Bronchial epithelial cell (primary cell): Measurements from ENCODE around the gene SYT7. TPM values are rescaled to one million over a fixed set of nuclear protein-coding genes. Genes with fewer than 3 reads are reported as not detected.

Source experiments
- DNase-seq: peaks from one replicate; pipeline ENCODE4 v3.0.0-alpha.2; 2010; ENCODE audit warnings: low read depth
- FAIRE-seq: peaks from 2 replicates; lab custom pipeline; 2011; peaks lifted over from hg19 to GRCh38; lab: Jason Lieb, UNC
- H3K27me3 ChIP-seq: 2 replicates; pipeline ENCODE4 v1.5.1; 2011; ENCODE audit warnings: low read length; ENCODE audit not compliant: control insufficient read depth, insufficient read depth
- H3K36me3 ChIP-seq: 2 replicates; pipeline ENCODE4 v1.5.1; 2011; ENCODE audit warnings: low read length; ENCODE audit not compliant: control insufficient read depth, insufficient read depth
- H3K4me3 ChIP-seq: 2 replicates; pipeline ENCODE4 v1.5.1; 2011; ENCODE audit warnings: mild to moderate bottlenecking, low read depth, low read length, control low read depth
- total RNA-seq: library from RNA; depleted of rRNA; stranded (reverse); fragments of >200 nt; gene quantifications from 2 replicates; pipeline ENCODE4 v1.2.1, GENCODE V29; 2014
- TF ChIP-seq, protein P1 (sequence below): IDR thresholded peaks from 2 replicates; pipeline ENCODE4 v1.5.1; 2011; ENCODE audit warnings: mild to moderate bottlenecking, moderate library complexity, low read length, control low read depth, inconsistent platforms; ENCODE audit not compliant: insufficient read depth, severe bottlenecking

The SYT7 gene
- total RNA-seq, 1 donor from 2014 or later: 21.1 TPM

DNA sequence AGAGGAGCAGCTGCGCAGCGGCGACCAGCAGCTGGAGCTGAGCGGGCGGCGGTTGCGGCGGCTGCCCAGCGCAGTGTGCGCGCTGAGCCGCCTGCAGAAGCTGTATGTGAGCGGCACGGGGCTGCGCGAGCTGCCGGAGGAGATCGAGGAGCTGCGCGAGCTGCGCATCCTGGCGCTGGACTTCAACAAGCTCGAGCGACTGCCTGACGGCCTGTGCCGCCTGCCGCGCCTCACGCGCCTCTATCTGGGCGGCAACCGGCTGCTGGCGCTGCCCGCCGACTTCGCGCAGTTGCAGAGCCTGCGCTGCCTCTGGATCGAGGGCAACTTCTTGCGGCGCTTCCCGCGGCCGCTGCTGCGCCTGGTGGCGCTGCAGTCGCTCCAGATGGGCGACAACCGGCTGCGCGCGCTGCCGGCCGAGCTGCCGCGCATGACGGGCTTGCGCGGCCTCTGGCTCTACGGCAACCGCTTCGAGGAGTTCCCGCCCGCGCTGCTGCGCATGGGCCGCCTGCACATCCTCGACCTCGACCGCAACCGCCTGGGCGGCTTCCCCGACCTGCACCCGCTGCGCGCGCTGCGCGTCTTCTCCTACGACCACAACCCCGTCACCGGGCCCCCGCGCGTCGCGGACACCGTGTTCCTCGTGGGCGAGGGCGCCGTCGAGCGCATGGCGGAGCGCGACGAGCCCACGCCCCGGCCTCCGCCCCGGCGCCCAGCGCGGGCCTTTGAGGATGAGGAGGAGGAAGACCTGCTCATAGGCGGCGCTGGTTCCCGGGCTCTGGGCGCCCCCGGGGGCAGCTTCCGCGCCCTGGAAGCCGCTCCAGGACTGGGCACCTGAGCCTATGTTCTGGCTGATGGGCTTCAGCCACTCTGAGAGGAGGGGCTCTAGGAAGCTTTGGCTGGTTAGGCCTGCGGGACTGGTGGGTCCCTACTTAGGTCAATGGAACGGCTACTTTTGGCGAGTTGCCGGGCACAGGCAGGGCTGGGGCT lies 71.5 kb downstream of the SYT7 start:
- Histone ChIP-seq H3K36me3 (no peaks in the 10 kb centered on the region), H3K27me3 (peaks cover 20% of the 10 kb centered on the region), H3K4me3 (no peak overlapping the region)
- TF ChIP-seq, protein P1, sequence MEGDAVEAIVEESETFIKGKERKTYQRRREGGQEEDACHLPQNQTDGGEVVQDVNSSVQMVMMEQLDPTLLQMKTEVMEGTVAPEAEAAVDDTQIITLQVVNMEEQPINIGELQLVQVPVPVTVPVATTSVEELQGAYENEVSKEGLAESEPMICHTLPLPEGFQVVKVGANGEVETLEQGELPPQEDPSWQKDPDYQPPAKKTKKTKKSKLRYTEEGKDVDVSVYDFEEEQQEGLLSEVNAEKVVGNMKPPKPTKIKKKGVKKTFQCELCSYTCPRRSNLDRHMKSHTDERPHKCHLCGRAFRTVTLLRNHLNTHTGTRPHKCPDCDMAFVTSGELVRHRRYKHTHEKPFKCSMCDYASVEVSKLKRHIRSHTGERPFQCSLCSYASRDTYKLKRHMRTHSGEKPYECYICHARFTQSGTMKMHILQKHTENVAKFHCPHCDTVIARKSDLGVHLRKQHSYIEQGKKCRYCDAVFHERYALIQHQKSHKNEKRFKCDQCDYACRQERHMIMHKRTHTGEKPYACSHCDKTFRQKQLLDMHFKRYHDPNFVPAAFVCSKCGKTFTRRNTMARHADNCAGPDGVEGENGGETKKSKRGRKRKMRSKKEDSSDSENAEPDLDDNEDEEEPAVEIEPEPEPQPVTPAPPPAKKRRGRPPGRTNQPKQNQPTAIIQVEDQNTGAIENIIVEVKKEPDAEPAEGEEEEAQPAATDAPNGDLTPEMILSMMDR: peak; percentile 80
- DNase-seq (peak; percentile 72), FAIRE-seq (no peak)

DNA sequence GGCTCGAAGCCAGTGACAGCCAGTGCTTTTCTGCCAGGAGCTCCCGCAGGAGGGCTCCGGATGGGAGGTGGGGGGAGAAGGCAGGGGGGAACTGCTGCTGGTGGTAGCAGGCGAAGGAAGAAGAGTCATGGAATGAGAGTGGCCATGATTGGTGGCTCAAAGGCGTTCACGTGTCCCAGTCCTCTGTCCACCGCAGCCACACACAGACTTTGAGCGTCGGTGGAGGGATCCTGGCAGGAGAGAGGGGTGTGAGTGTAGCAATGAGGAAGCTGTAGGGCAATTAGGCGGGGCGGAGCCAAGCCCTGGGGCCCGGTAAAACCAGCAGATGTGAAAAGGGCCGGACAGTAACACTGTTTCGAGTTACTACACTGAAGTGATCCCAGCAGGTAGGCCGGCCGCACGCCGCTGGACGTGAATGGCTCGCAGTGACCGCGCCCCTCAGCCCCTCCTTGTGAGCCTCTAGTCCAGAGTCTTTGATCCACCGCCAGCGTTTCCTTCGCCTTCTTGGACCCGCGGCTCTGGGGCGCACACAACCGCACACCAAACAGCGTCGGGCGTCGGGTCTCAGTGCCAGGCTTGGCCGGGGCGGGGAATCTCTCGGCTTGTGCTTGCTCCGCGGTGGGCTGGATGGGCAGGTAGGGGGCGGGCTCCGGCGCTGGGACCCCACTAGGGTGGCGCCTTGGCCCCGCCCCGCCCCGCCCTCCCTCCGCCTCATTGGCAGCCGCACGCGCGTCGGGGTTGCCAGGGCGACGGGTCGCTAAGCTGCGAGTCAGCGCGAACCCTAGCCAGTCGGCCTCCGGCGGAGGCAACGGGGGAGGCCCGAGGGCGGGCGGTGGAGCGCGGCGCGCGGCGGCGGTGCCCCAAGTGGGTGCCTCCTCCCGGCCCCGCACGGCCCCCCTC lies 72.7 kb downstream of the SYT7 start, which contains the start of gene LRRC10B:
LRRC10B (plus strand) TSS at position 788 of the 900 bp plus-strand sequence. CDS start 250 bp downstream, outside the sequence.
- H3K36me3 ChIP-seq: no peaks in the 10 kb centered on the region
- TF ChIP-seq, protein P1: no peak
- FAIRE-seq: no peak
- H3K4me3 ChIP-seq: no peak within 1 kb of the TSS
- H3K27me3 ChIP-seq: peaks cover 18% of the 10 kb centered on the region
- no peak for DNase-seq

DNA sequence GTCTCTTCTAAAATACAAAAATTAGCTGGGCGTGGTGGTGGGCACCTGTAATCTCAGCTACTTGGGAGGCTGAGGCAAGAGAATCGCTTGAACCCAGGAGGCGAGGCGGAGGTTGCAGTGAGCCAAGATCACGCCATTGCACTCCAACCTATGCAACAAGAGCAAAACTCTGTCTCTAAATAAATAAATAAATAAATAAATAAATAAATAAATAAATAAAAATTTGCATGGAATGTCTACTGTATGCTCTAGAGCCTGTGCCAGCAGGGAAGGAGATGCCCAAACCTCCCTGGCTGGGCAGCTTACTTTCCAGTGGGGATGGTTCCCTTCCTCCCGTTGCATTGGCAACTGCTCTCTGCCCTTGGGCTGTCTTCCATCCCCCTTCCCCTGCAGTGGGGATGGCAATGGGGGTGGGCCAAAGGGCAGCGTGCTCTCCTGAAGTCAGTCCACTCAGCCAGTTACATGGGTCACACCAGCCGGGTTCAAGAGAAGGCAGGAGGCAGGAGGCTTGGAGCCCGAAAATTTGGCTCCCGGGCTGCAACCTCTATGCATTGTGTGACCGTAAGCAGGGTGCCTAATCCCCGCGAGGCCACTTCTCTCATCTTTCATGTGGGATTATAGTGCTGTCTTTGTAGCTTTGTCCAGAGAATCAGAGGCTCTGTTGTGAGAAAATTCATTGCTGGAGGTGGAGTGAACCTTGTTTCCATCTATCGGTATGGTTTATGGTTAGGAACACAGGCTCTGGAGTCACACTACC lies 73.7 kb downstream of the SYT7 start:
- no peak for DNase-seq
- H3K27me3 ChIP-seq: peaks cover 18% of the 10 kb centered on the region
- FAIRE-seq: no peak
- H3K36me3 ChIP-seq: no peaks in the 10 kb centered on the region
- no peak overlapping the region for H3K4me3 ChIP-seq
- TF ChIP-seq, protein P1: no peak

DNA sequence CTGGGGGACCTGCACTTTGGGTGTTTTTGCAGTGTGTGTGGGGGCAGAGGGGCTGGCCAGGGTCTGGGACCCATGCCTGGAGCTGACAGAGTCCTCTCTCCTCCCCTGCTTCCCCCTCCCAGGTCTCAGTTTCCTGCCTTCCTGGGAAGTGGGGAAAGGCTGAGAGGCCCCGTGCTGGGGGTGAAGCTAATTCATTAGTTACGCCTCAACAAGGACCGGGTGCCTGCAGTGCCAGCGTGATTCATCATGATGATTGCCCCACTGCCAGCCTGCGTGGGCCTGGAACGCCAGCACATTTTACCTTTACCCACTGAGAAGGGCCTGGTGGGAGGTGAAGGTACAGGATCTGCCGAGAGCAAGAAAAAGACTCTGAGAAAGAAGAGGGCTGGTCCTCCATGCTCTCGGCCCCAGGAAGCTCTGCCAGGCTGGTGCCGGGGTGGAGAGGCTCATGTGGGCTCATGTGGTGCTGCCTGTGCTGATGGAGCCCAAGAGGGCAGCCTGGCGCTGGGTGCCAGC lies 75.2 kb downstream of the SYT7 start:
- Histone ChIP-seq H3K27me3 (peaks cover 17% of the 10 kb centered on the region), H3K4me3 (no peak overlapping the region), H3K36me3 (no peaks in the 10 kb centered on the region)
- DNase-seq (peak; percentile 46), FAIRE-seq (no peak)
- TF ChIP-seq, protein P1: no peak

DNA sequence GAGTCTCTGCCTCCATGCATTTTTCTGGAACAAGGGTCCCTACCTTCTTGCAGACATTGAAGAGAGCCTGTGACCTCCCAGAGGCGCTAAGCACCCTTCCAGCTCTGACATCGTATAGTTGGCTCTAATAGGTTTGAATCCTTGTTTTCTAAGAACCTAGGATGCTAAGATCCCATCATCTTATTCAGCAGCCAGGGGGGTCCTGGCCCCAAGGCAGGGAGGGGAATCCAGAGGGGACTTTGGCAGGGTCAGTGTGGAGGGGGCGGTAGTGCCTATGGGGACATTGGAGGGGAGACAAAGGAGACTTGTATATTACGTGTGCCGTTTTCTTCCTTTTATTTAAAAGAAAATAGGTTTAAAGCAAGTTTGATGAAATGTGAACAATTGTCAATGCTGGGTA lies 75.8 kb downstream of the SYT7 start:
- DNase-seq: no peak
- TF ChIP-seq, protein P1: no peak
- H3K36me3 ChIP-seq: no peaks in the 10 kb centered on the region
- H3K27me3 ChIP-seq: peaks cover 13% of the 10 kb centered on the region
- no peak for FAIRE-seq
- H3K4me3 ChIP-seq: no peak overlapping the region
